ENCODE data around the gene SMKR1. TPM values are rescaled to one million over a fixed set of nuclear protein-coding genes. Genes with fewer than 3 reads are reported as not detected.
"Not testable (repeated sequence)": the region's sequence is repeated elsewhere in the genome, so short reads cannot be mapped to it uniquely, and the experiment has no call there.

Gene SMKR1
- total RNA-seq, 1 donor from 2014 or later: not detected

GRCh38 chr7:129522088-129522970 is 20.0 kb downstream of the SMKR1 start:
- intact Hi-C loops (cut with micrococcal nuclease): no loop called here
- ATAC-seq (no peak), DNase-seq (no peak)

- intact Hi-C loops (cut with micrococcal nuclease): no loop called here
- no peak for ATAC-seq
- DNase-seq: no peak
These were observed 20.6 kb downstream of the SMKR1 start for GRCh38 chr7:129522971-129523340.

- no peak for ATAC-seq
- intact Hi-C loops (cut with micrococcal nuclease): no loop called here
- no peak for DNase-seq
These were observed 21.6 kb downstream of the SMKR1 start for GRCh38 chr7:129523924-129524323.

DNA sequence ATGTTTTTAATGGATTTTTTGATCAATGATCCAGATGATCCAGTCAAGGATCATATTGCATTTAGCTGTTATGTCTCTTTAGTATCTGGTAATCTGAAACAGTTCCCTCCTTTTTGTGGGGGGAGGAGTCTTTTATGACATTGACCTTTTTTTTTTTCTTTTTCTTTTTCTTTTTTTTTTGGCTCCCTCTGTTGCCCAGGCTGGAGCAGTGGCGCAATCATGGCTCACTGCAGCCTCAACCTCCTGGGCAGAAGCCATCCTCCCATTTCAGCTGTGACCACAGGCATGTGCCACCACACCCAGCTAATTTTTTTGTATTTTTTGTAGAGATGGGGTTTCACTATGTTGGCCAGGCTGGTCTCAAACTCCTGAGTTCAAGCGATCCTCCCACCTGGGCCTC is 22.1 kb downstream of the SMKR1 start:
- ATAC-seq; DNase-seq; intact Hi-C loops (cut with micrococcal nuclease): not testable (repeated sequence)

DNA sequence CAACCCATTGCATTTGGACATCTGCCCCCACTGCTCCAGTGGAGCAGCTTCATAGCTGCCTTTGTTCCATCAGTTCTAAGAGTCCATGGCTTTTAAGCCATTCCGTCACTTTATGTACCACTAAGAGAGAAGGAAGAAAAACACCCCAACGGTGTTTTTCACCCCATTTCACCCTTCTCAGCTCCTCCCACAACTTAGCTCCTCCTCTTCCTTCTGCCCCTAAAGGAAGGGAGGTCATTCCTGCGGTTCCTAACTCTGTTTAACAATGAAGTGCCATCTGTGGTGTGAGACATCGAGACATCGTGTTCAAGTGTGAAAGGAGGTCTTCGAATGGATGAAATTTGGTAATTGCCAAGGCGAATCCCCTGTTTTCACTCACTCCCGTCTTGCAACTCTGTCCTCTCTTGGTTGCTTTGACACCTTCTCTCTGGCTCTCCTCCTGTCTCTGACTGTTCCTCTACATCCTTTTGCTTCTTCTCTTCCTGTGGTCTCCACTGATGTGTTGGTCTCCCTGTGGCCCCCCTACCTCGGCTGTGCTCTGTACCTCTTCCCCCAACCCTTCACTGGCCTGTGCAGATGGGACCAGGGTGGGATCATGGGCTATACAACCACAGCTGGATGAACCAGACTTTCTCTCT is 23.0 kb downstream of the SMKR1 start:
- no peak for DNase-seq
- intact Hi-C loops (cut with micrococcal nuclease): no loop called here
- ATAC-seq: no peak

- intact Hi-C loops (cut with micrococcal nuclease): no loop called here
- no peak for DNase-seq
- ATAC-seq: no peak
These were observed 27.3 kb downstream of the SMKR1 start for GRCh38 chr7:129529643-129530042.

DNA sequence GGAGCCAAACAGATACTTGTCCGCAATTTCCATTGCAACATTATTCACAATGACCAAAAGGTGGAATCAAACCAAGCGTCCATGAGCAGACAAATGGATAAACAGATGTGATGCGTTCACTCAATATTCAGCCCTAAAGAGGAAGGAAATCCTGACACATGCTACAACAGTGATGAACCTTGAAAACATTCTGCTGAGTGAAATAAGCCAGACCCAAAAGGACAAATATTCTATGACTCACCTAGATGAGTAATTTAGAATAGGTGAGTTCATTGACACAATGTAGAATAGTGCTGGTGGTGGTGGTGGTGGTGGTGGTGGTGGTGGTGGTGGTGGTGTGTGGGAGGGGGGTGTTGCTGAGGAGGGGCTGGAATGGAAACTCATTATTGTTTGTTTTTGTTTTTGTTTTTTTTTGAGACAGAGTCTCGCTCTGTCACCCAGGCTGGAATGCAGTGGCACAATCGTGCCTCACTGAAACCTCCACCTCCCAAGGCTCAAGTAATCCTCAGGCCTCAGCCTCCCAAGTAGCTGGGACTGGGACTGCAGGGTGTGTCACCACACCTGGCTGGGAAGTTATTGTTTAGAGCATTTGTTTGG is 28.6 kb downstream of the SMKR1 start:
- DNase-seq (no peak), ATAC-seq (no peak)
- intact Hi-C loops (cut with micrococcal nuclease): no loop called here

DNA sequence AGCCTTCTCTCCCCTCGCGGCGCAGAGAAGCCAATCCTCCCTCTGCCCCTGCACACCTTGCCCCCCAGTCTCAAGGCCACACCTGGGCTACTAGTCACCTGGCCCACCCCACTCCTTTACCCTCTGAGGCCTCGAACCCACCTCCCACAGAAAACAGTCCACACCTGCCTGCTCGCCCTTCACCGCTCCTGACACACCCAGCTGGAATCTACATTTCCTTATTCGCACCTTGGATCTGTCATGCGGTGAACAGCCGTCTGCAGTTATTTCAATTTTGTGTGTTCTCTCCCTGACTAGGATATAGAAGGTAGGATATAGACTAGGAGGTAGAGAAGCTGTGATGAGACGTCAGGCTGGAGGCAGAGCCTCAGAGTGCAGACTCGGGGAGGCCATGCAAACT is 29.4 kb downstream of the SMKR1 start:
- DNase-seq: no peak
- ATAC-seq: no peak
- intact Hi-C loops (cut with micrococcal nuclease): no loop called here

DNA sequence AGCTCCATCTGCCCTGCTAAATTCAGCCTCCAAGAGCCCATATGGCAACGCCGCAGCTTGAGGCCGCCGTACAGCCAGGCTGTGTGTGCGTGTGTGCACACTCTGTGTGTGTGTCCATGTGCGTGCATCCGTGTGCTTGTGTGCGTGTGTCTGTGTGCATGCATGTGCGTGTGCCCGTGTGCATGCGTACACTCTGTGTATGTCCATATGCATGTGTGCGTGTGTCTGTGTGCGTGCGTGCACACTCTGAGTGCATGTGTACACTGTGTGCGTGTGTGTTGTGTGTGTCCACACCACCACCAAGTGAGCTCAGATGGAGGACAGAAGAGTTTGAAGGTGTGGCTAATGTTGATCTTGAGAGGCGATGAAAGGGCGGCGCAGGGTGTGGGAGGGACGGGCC is 30.0 kb downstream of the SMKR1 start:
- ATAC-seq: no peak
- no peak for DNase-seq
- intact Hi-C loops (cut with micrococcal nuclease): no loop called here

DNA sequence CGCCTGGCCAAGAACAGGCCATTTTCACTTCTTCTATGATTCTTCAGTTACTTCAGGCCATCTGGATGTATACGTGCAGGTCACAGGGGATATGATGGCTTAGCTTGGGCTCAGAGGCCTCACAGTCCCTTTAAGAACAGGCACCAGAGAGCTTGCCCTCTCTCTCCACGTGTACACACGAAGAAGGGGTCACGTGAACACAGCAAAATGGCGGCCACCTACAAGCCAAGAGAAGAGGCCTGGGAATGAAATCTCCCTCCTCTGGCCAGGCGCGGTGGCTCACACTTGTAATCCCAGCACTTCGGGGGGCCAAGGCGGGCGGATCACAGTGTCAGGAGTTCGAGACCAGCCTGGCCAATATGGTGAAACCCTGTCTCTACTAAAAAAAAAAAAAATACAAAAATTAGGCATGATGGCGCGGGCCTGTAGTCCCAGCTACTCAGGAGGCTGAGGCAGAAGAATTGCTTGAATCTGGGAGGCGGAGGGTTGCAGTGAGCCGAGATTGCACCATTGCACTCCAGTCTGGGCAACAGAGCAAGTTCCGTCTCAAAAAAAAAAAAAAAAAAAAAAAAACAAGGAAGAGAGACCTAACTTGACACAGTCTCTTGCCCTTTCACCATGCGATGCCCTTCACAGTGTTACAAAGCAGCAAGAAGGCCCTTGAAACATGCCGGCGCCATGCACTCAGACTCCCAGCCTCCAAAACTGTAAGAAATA is 32.4 kb downstream of the SMKR1 start:
- DNase-seq; ATAC-seq; intact Hi-C loops (cut with micrococcal nuclease): not testable (repeated sequence)

DNA sequence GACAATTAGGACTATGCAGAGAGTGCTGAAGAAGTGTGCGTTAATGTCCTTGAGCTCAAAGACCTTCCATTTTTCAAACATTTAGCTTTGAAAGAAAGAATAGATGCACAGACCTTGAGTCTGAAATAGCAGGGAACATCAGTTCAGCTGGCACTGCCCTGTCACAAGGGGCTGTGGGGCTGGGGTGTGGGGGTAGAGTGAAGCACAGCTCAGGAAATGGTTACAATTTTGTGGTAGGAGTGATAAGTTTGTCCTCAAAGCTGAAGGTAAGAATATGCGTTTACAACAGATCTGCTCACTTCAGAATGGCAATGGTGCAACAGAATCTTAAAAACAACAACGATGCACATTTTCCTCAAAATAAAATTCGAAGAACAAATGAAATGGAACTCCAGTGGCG is 33.6 kb downstream of the SMKR1 start:
- no peak for DNase-seq
- intact Hi-C loops (cut with micrococcal nuclease): no loop called here
- ATAC-seq: no peak

DNA sequence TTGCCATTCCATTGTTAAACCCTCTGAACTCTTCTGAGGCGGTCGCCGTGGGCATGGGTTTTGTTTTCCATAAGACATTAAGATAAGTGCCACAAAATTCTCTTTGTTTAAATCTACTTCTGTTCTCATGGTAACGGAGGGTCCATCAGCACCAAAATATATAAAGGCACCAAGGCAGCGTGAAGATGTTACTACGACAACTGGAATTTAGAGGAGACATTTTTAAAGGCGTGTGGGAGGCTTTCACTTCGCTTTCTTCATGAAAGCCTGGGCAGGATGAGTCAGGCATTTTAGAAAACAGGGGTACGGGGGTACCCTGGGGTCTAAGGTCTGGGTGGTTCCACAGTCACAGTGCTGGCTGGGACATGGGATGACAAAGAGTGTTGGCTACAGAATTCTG is 34.0 kb downstream of the SMKR1 start:
- DNase-seq: no peak
- no peak for ATAC-seq
- intact Hi-C loops (cut with micrococcal nuclease): no loop called here

DNA sequence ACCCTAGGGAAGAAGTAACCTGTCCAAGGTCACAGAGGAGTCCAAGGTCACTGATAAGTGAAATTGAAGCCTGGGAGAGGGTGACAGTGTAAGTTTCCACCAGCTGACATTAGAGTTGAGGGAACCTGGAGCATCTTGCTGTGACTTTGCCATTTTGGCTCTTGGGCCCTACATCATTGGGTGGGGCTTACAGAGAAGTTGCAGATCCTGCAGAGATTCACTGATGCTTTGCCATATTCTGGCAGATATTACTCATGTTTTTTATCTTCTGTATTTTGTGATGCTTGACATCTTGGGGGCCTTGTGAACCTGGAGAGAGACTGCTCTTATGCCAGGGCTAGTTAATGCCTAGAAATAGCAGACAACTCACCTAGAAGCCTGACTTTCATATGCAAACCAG is 36.5 kb downstream of the SMKR1 start:
- DNase-seq (no peak), ATAC-seq (no peak)
- intact Hi-C loops (cut with micrococcal nuclease): no loop called here

DNA sequence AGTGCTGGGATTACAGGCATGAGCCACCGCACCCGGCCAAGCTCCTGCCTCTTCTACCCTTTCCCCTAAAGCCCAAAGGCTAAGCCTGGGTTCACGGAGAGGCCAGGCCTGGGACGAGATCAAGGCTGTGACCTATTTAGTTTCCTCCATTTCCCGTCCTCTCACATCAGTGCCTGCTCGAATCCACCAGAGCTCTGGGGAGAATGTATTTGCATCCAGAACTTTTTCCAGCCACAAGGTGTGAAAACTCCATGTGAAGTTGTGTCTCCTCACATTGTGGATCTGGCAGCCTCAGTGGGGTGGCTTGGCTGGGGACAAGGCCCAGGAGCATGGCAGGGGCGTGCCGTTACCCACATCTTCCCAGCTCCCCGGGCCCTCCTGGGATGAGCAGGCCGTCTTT is 38.0 kb downstream of the SMKR1 start:
- DNase-seq (no peak), ATAC-seq (no peak)
- intact Hi-C loops (cut with micrococcal nuclease): no loop called here

- DNase-seq (no peak), ATAC-seq (no peak)
- intact Hi-C loops (cut with micrococcal nuclease): no loop called here
These were observed 42.4 kb downstream of the SMKR1 start for GRCh38 chr7:129544700-129545099.

DNA sequence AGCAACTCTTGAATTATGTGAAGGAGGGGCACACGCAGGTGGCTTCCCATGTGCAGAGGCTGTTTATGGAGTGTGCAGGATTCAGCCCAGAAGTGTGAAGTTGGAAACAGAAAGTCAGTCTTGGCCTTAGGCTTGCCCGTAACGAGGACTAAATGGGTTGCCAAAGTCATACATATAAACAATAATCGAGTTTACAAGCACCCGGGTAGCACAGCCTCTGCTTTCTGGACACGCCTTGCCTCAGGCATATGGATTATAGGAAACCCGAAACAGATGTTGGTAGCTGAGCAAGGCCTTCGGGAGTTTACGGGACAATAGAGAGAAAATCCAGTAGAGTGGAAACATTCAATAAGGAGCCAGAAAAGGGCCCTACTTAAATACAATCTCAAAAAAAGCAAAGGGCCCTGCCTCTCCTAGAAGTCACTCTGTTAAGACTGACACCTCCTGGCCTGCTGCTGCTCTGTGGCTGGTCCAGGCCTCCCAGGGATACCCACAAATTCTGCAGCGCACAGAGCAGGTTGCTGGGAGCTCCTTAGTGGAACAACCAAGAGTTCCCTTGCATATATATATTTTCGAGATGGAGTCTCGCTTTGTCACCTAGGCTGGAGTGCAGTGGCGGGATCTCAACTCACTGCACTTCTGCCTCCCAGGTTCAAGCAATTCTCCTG is 48.5 kb downstream of the SMKR1 start:
- DNase-seq (no peak), ATAC-seq (no peak)
- intact Hi-C loops (cut with micrococcal nuclease): no loop called here

- ATAC-seq (no peak), DNase-seq (peak; percentile 30)
- intact Hi-C loops (cut with micrococcal nuclease): no loop called here
These were observed 51.6 kb downstream of the SMKR1 start for GRCh38 chr7:129553899-129554461.

DNA sequence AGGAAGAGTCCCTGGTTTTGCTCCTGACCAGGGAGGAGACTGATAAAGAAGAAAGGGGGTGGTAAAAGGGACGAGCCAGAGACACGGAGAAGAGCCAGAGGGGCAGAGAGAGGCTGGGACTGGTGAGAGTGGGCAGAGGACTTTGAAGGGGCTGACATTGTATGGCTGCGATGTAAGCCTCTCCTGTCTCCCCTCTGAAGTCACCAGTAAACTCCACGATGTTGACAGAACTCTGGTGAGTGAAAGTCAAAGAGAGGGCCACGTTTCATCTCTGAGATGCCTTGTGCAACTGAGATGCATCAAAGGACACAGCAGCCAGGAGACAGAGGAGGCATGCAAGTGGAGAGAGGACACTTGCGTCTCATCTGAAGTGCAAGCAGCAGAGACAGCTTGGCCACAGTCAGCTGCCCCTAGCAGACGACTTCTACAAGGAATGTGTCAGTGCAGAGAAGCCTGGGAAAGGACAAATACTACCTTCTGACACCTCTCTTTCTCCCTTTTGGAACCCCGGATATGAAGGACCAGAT is 54.3 kb downstream of the SMKR1 start:
- intact Hi-C loops (cut with micrococcal nuclease): no loop called here
- ATAC-seq: no peak

More for the DNA sequence above, 54.3 kb downstream of the SMKR1 start:
- no peak for DNase-seq
